Activated CD8-positive, alpha-beta memory T cell treated with anti-CD3 and anti-CD28 coated beads for 36 hours (primary cell): ENCODE measurements around the gene RDH16. TPM values are rescaled to one million over a fixed set of nuclear protein-coding genes. Genes with fewer than 3 reads are reported as not detected.

Source experiments
- CTCF ChIA-PET: fragments of 350-600 bp; sonication (Branson Sonifier 250); formaldehyde crosslinking; loops from one replicate; lab custom pipeline; 2021; ENCODE audit warnings: antibody characterized with exemption; lab: Charles Lee
- POLR2A ChIA-PET: fragments of 350-600 bp; sonication (Branson Sonifier 250); formaldehyde crosslinking; loops from one replicate; lab custom pipeline; 2021; ENCODE audit warnings: antibody characterized with exemption; lab: Charles Lee
- total RNA-seq, 2 experiments: library from RNA; stranded (reverse); gene quantifications; one replicate each; pipeline ENCODE4 v1.2.3, GENCODE V29; 2021

The RDH16 gene
- under 1 TPM; 0.19 to 0.27 TPM for total RNA-seq

GRCh38 chr12:56957229-56958052 lies at the start of gene RDH16:
RDH16 (minus strand) TSS chr12:56957608; CDS start chr12:56957462, 146 bp downstream.
- ChIA-PET POLR2A (no interaction called here), CTCF (no interaction called here)

- ChIA-PET POLR2A (no interaction called here), CTCF (interaction anchor here (0.8 to 3.6 kb wide), 8 partner anchors 19 to 224 kb away, joined by 3 to 27 read pairs (median 4); partner anchors contain the start of gene STAT6)
Observed at GRCh38 chr12:57006809-57007475, 49.5 kb upstream of the RDH16 start.

- POLR2A ChIA-PET = no interaction called here
- CTCF ChIA-PET = interaction anchor here (0.8 to 3.6 kb wide), 11 partner anchors 15 to 257 kb away, joined by 3 to 27 read pairs (median 4); partner anchors contain the start of gene STAT6
Observed at GRCh38 chr12:57005980-57006808, 48.8 kb upstream of the RDH16 start, which contains the start of gene ZBTB39. ZBTB39 (minus strand) TSS chr12:57006546; CDS start chr12:57004917, 1,629 bp downstream.

- ChIA-PET POLR2A (no interaction called here), CTCF (interaction anchor here (0.5 to 3.0 kb wide), 12 partner anchors 24 to 278 kb away, joined by 3 to 20 read pairs (median 4); partner anchors contain the start of genes PRIM1 and STAT6)
Observed at GRCh38 chr12:57004651-57005050, 47.2 kb upstream of the RDH16 start.

DNA sequence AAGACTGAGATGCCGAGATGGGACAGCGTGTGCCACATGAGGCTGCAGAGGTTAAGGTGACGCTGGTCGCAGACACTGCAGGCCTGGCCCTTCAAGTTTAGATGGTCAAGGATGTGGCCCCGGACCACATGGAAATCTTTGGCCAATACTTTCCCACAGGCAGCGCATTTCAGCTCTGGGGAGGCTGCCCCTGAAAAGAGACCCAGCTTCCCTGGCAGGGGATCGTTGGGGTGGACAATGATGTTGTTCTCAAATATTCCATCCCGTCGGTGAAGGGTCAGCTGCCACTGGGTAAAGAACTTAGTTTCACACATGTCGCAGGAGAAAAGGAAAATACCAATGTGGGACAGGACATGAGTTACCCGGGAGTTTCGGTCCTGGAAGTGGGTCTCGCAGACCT lies 46.0 kb upstream of the RDH16 start:
- ChIA-PET POLR2A (no interaction called here), CTCF (interaction anchor here (1.1 to 3.0 kb wide), 8 partner anchors 59 to 246 kb away, joined by 3 to 20 read pairs (median 4); partner anchors contain the start of gene STAT6)

DNA sequence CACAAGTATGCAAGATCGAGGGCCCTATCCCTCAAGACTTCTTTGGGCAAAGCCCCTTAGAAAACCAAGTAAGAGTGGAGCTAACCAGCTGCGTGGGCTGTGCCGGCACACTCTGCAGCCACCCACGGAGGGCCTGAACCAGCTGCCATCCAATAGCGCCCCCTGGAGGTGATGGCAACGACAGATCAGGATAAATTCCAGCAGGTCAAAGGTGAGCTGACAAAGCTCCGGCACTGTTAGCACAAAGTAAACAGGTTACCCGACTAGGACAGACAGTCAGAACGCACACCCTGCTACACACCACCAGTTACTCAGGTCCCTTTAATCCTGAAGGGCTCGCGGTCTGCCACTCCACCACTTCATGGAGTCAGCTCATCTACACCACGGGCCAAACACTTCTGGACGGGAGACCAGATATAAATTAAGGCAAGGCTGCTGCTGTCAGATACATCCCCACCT lies 44.1 kb upstream of the RDH16 start:
- POLR2A ChIA-PET = no interaction called here
- CTCF ChIA-PET = interaction anchor here (0.6 to 2.0 kb wide), 12 partner anchors 10 to 365 kb away, joined by 3 to 18 read pairs (median 4); partner anchors contain the start of genes HSD17B6 and STAT6

GRCh38 chr12:57000393-57000792 lies 43.0 kb upstream of the RDH16 start:
- ChIA-PET POLR2A (no interaction called here), CTCF (interaction anchor here (0.8 to 2.7 kb wide), 4 partner anchors 8 to 238 kb away, joined by 3 to 11 read pairs (median 4); partner anchors contain the start of gene HSD17B6)

DNA sequence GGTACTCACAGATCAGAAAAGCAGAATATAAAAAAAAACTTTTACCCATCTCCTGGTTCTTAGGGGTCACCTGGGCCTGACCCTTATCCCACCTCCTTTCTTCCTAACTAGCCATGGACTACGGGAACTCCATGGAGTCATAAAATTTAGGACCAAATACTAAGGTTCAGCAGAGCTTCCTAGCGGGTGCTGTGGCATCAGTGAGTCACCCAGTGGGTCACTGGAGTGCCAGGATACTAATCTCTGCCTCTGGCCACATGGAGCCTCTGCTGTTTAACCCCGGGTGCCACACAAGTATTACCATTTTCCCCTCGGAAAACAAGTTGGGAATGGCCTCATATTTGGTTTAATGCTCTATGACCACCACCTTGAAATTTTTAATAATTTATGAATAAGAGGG lies 42.0 kb upstream of the RDH16 start:
- ChIA-PET CTCF (interaction anchor here (0.8 to 2.7 kb wide), 7 partner anchors 9 to 322 kb away, joined by 3 to 11 read pairs (median 3); no protein-coding TSS in a partner anchor), POLR2A (interaction anchor here (1.5 kb wide), 1 partner anchor 49 kb away, joined by 7 read pairs; no protein-coding TSS in a partner anchor)

DNA sequence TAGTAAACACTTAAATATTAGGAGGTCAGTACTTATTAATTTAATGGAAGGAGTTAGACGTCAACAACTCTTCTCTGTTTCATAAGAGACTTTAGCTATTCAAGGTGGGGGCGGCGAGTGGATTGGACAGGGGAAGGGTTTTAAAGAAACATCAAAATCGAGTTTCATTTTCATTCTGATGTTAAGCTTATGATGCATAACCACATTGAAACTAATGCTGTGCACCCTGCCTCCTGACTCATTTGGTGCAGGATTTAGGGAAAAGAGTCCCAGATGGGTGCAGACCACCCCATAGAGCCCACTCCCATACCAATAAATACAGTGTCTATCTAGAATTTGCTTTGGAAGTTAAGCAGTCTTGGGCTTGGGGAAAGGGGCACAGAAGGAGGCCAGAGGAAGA lies 41.6 kb upstream of the RDH16 start:
- ChIA-PET POLR2A (interaction anchor here (0.7 to 1.5 kb wide), 2 partner anchors 50 to 113 kb away, joined by 3 to 7 read pairs; no protein-coding TSS in a partner anchor), CTCF (interaction anchor here (0.8 to 2.7 kb wide), 5 partner anchors 11 to 321 kb away, joined by 3 to 11 read pairs (median 3); no protein-coding TSS in a partner anchor)

GRCh38 chr12:56998316-56998715 lies 40.9 kb upstream of the RDH16 start:
- ChIA-PET CTCF (interaction anchor here (1.0 to 2.7 kb wide), 5 partner anchors 10 to 244 kb away, joined by 3 to 11 read pairs (median 5); no protein-coding TSS in a partner anchor), POLR2A (interaction anchor here (0.7 to 1.5 kb wide), 2 partner anchors 50 to 114 kb away, joined by 3 to 7 read pairs; no protein-coding TSS in a partner anchor)

- ChIA-PET CTCF (interaction anchor here (0.7 to 2.1 kb wide), 2 partner anchors 9 to 179 kb away, joined by 3 to 7 read pairs; no protein-coding TSS in a partner anchor), POLR2A (no interaction called here)
Observed at GRCh38 chr12:56996793-56997545, 39.6 kb upstream of the RDH16 start.

DNA sequence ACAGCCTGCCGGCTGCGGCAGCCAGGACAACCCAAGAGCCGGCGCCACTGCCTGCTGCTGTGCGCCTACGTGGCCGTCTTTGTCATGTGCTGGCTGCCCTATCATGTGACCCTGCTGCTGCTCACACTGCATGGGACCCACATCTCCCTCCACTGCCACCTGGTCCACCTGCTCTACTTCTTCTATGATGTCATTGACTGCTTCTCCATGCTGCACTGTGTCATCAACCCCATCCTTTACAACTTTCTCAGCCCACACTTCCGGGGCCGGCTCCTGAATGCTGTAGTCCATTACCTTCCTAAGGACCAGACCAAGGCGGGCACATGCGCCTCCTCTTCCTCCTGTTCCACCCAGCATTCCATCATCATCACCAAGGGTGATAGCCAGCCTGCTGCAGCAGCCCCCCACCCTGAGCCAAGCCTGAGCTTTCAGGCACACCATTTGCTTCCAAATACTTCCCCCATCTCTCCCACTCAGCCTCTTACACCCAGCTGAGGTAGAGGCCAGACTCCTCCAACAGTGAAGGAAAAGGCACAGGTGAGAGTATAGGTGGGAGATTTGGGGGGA lies 38.6 kb upstream of the RDH16 start:
- CTCF ChIA-PET = interaction anchor here (2.1 kb wide), 1 partner anchor 8 kb away, joined by 7 read pairs; no protein-coding TSS in a partner anchor

GRCh38 chr12:56995201-56995929 lies 38.0 kb upstream of the RDH16 start:
- ChIA-PET CTCF (no interaction called here), POLR2A (no interaction called here)

More for the DNA sequence above, 38.6 kb upstream of the RDH16 start:
- POLR2A ChIA-PET = no interaction called here

GRCh38 chr12:56994231-56994746 lies 36.9 kb upstream of the RDH16 start:
- CTCF ChIA-PET = interaction anchor here (0.6 kb wide), 1 partner anchor 29 kb away, joined by 5 read pairs; no protein-coding TSS in a partner anchor
- POLR2A ChIA-PET = no interaction called here

DNA sequence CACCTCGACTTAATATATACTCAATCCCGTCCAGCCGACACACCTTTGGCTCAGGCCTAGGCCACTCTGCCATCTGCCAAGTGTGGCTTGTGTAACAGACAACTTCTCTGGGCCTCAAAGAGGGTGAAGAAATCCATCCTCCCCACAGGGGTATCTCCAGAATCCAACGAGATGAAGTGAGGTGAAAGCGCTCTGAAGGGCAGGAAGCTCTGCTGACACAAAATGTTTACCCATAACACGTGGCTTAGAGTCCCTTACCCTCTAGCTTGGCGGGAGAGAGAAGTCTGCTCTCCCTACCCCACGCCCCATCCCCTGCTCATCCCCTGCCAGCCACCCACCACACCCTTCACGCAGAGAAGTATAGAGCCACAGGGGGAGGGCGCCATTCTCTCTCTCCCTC lies 35.9 kb upstream of the RDH16 start:
- POLR2A ChIA-PET = no interaction called here
- CTCF ChIA-PET = no interaction called here
